Panc1 (cell line): Measurements from ENCODE around the gene GADL1.

Experiments used
- POLR2AphosphoS5 ChIP-seq: IDR thresholded peaks from 2 replicates; pipeline ENCODE4 v1.6.1; 2012; ENCODE audit warnings: mild to moderate bottlenecking, low read depth, low read length, moderate library complexity
- REST ChIP-seq, 2 experiments: IDR thresholded peaks; 2 replicates each; pipeline ENCODE4 v1.6.1; 2011 to 2012; ENCODE audit warnings: low read depth in 2 of 2, control low read depth in 1 of 2, low read length in 1 of 2, mild to moderate bottlenecking in 1 of 2, moderate library complexity in 1 of 2; ENCODE audit not compliant: insufficient read depth in 1 of 2
- SIN3A ChIP-seq: IDR thresholded peaks from 2 replicates; pipeline ENCODE4 v1.6.1; 2012; ENCODE audit warnings: low read depth, mild to moderate bottlenecking, low read length, moderate library complexity, borderline replicate concordance; ENCODE audit not compliant: insufficient read depth
- TCF7L2 ChIP-seq: IDR thresholded peaks from 2 replicates; pipeline ENCODE4 v1.6.1; 2011; ENCODE audit warnings: mild to moderate bottlenecking, low read depth, low read length, inconsistent platforms
- TF ChIP-seq, protein P1 (sequence below): fragments of 450-650 bp; IDR thresholded peaks from 2 replicates; pipeline ENCODE4 v1.5.1; 2017; ENCODE audit warnings: mild to moderate bottlenecking

DNA sequence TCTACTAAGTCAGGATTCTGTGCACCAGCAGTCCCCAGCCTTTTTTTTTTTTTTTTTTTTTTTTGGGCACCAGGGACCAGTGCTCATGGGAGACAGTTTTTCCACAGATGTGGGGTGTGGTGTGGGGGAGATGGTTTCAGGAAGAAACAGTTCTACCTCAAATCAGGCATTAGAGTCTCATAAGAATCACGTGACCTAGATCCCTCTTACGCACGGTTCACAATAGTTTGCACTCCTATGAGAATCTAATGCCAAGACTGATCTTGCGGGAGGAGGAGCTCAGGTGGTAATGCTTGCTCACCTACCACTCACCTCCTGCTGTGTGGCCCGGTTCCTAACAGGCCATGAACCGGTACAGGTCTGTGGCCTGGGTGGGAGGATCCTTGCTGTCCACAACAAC, 88.8 kb downstream of the GADL1 start:
- TF ChIP-seq, protein P1, sequence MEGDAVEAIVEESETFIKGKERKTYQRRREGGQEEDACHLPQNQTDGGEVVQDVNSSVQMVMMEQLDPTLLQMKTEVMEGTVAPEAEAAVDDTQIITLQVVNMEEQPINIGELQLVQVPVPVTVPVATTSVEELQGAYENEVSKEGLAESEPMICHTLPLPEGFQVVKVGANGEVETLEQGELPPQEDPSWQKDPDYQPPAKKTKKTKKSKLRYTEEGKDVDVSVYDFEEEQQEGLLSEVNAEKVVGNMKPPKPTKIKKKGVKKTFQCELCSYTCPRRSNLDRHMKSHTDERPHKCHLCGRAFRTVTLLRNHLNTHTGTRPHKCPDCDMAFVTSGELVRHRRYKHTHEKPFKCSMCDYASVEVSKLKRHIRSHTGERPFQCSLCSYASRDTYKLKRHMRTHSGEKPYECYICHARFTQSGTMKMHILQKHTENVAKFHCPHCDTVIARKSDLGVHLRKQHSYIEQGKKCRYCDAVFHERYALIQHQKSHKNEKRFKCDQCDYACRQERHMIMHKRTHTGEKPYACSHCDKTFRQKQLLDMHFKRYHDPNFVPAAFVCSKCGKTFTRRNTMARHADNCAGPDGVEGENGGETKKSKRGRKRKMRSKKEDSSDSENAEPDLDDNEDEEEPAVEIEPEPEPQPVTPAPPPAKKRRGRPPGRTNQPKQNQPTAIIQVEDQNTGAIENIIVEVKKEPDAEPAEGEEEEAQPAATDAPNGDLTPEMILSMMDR, result no peak
- TF ChIP-seq POLR2AphosphoS5, result no peak
- no peak for TF ChIP-seq REST (IDR thresholded peaks at IDR 0.05; ENCODE audit: insufficient read depth in 1 of 2, low read depth in 2 of 2, low read length in 1 of 2)
- TF ChIP-seq TCF7L2, result no peak
- no peak for TF ChIP-seq SIN3A
